HEK293T (cell line): Measurements from ENCODE around the gene SNRPF.

ENCODE experiments used
- BHLHE40 ChIP-seq: fragments of 450-650 bp; IDR thresholded peaks from 2 replicates; pipeline ENCODE4 v1.6.1; 2016; ENCODE audit warnings: mild to moderate bottlenecking, moderate library complexity, borderline replicate concordance
- CTBP1 ChIP-seq: fragments of 450-650 bp; IDR thresholded peaks from 2 replicates; pipeline ENCODE4 v1.6.1; 2016; ENCODE audit warnings: borderline replicate concordance
- ELF4 ChIP-seq: fragments of 450-650 bp; IDR thresholded peaks from 2 replicates; pipeline ENCODE4 v1.6.1; 2017; ENCODE audit warnings: antibody characterized with exemption
- HDGF ChIP-seq: fragments of 450-650 bp; IDR thresholded peaks from 2 replicates; pipeline ENCODE4 v1.6.1; 2017; ENCODE audit warnings: antibody characterized with exemption, borderline replicate concordance
- NFRKB ChIP-seq: fragments of 450-650 bp; IDR thresholded peaks from 2 replicates; pipeline ENCODE4 v1.6.1; 2016; ENCODE audit warnings: mild to moderate bottlenecking, moderate library complexity
- SP1 ChIP-seq: fragments of 450-650 bp; IDR thresholded peaks from 2 replicates; pipeline ENCODE4 v1.6.1; 2017
- SUZ12 ChIP-seq: fragments of 450-650 bp; IDR thresholded peaks from 2 replicates; pipeline ENCODE4 v1.6.1; 2016; ENCODE audit warnings: mild to moderate bottlenecking

DNA sequence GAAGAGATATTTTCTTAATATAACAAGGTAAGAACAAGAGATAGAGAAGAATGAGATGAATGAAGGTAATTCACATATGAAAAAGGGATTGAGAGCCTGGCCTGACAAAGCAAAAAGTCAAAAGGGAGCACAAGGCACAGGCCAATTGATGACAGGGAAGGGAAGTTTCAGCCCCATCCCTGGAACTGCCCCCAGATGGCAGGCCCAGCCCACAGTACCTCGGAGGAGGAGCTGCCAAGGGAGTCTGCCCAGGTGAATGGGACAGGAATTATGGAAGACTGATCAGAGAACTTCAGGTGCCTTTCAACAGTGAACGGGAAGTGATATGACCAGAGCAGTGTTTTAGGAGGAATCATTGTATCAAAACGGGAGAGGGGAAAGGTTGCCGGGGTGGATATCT lies 15.7 kb downstream of the SNRPF start:
- TF ChIP-seq SUZ12 = no peak
- TF ChIP-seq BHLHE40 = no peak
- TF ChIP-seq CTBP1 = no peak
- no peak for TF ChIP-seq ELF4
- no peak for TF ChIP-seq SP1
- no peak for TF ChIP-seq NFRKB
- TF ChIP-seq HDGF = no peak
